ENCODE results near the gene NRIP3. TPM values are rescaled to one million over a fixed set of nuclear protein-coding genes. Genes with fewer than 3 reads are reported as not detected.

Gene NRIP3
- total and polyA plus RNA-seq, 4 experiments from 2014 or later, result 0.63 to 1.7 (median 1.2) TPM

DNA sequence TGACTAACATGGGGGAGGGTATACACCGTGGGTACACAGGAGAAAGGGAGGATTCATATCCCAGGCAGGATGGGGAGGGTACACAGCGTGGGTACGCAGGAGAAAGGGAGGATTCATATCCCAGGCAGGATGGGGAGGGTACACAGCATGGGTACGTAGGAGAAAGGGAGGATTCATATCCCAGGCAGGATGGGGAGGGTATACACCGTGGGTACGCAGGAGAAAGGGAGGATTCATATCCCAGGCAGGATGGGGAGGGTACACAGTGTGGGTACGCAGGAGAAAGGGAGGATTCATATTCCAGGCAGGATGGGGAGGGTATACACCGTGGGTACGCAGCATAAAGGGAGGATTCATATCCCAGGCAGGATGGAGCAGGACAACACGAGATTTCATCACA lies 36.6 kb upstream of the NRIP3 start:
- Histone ChIP-seq H3K27ac (ENCODE audit: low read depth, low read length) (no peak overlapping the region), H3K27me3 (ENCODE audit: insufficient read depth, low read length) (no peaks in the 10 kb centered on the region), H3K4me3 (ENCODE audit: low read length in 2 of 2) (no peak overlapping the region), H3K36me3 (ENCODE audit: insufficient read depth, low read length) (no peaks in the 10 kb centered on the region), H3K4me1 (ENCODE audit: insufficient read depth, low read length) (no peaks in the 10 kb centered on the region), H3K9me3 (ENCODE audit: control insufficient read depth in 1 of 2, low read length in 2 of 2) (no peaks in the 10 kb centered on the region)
- H3K4me3 Mint-ChIP-seq, result no peak overlapping the region
- ChIA-PET CTCF (ENCODE audit: partially characterized antibody) (interaction anchor here (1.0 kb wide), 1 partner anchor 26 kb away, joined by 3 read pairs; no protein-coding TSS in a partner anchor), POLR2A (ENCODE audit: partially characterized antibody) (no interaction called here)
- intact Hi-C loops (cut with micrococcal nuclease), result no loop called here
- no peaks in the 10 kb centered on the region for H3K4me1 Mint-ChIP-seq
- no peaks in the 10 kb centered on the region for H3K9me3 Mint-ChIP-seq
- peaks cover 5 to 10% of the 10 kb centered on the region in 2 donors for H3K27me3 Mint-ChIP-seq
- H3K27ac Mint-ChIP-seq, result no peak overlapping the region
- DNase-seq, result no peak
- H3K36me3 Mint-ChIP-seq, result no peaks in the 10 kb centered on the region

DNA sequence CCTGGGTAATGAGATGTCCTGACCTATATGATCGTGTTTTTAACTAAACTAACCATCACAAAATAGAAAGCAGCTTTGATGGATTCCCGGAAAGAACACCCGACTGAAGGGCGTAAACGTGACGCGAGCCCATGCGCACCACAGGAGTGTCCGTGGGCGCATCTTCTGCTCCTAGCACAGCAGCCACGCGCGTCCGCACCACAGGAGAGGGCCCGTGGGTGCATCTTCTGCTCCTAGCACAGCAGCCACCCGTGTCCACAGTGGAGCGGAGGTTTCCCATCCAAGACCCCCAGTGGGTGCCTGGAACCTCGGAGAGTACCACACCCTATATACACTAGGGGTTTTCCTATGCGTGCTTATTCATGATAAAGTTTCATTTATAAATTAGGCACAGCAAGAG lies 36.1 kb upstream of the NRIP3 start:
- Histone ChIP-seq H3K36me3 (ENCODE audit: insufficient read depth, low read length) (no peaks in the 10 kb centered on the region), H3K4me3 (ENCODE audit: low read length in 2 of 2) (no peak overlapping the region), H3K4me1 (ENCODE audit: insufficient read depth, low read length) (no peaks in the 10 kb centered on the region), H3K27me3 (ENCODE audit: insufficient read depth, low read length) (no peaks in the 10 kb centered on the region), H3K9me3 (ENCODE audit: control insufficient read depth in 1 of 2, low read length in 2 of 2) (no peaks in the 10 kb centered on the region), H3K27ac (ENCODE audit: low read depth, low read length) (no peak overlapping the region)
- no peaks in the 10 kb centered on the region for H3K36me3 Mint-ChIP-seq
- H3K27me3 Mint-ChIP-seq, result peaks cover 5 to 9% of the 10 kb centered on the region in 2 donors
- ChIA-PET CTCF (ENCODE audit: partially characterized antibody) (interaction anchor here (1.0 to 1.1 kb wide), 2 partner anchors 25 kb away, joined by 3 read pairs; no protein-coding TSS in a partner anchor), POLR2A (ENCODE audit: partially characterized antibody) (no interaction called here)
- no peaks in the 10 kb centered on the region for H3K9me3 Mint-ChIP-seq
- H3K27ac Mint-ChIP-seq, result no peak overlapping the region
- no peaks in the 10 kb centered on the region for H3K4me1 Mint-ChIP-seq
- intact Hi-C loops (cut with micrococcal nuclease), result no loop called here
- DNase-seq, result no peak
- H3K4me3 Mint-ChIP-seq, result no peak overlapping the region

DNA sequence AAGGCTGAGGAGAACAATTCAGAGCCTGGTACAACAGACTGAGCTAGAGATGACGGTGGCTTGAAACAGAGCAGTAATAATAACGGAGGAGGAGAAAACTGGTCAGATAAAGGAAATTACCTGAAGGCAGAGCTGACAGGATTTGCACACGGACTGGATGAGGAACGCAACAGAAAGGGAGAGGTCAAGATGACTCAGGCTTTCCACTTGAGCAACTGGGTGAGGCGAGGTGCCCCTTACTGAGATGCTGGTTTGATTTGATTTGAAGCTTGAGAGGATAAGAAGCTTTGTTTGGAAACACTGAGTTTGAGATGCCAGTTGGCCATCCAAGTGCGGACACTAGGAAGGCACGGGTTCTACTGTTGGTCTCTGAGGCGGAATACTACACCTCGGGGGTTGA lies 35.4 kb upstream of the NRIP3 start:
- POLR2A ChIA-PET (ENCODE audit: partially characterized antibody), result no interaction called here
- no peak overlapping the region for H3K4me3 Mint-ChIP-seq
- Histone ChIP-seq H3K9me3 (ENCODE audit: control insufficient read depth in 1 of 2, low read length in 2 of 2) (no peaks in the 10 kb centered on the region), H3K27me3 (ENCODE audit: insufficient read depth, low read length) (no peaks in the 10 kb centered on the region), H3K4me1 (ENCODE audit: insufficient read depth, low read length) (no peaks in the 10 kb centered on the region), H3K4me3 (ENCODE audit: low read length in 2 of 2) (no peak overlapping the region), H3K27ac (ENCODE audit: low read depth, low read length) (no peak overlapping the region), H3K36me3 (ENCODE audit: insufficient read depth, low read length) (no peaks in the 10 kb centered on the region)
- intact Hi-C loops (cut with micrococcal nuclease), result no loop called here
- CTCF ChIA-PET (ENCODE audit: partially characterized antibody), result interaction anchor here (0.8 to 1.3 kb wide), 4 partner anchors 23 to 99 kb away, joined by 3 read pairs; no protein-coding TSS in a partner anchor
- H3K9me3 Mint-ChIP-seq, result no peaks in the 10 kb centered on the region
- H3K36me3 Mint-ChIP-seq, result no peaks in the 10 kb centered on the region
- peaks cover 5% of the 10 kb centered on the region in 2 donors for H3K27me3 Mint-ChIP-seq
- H3K27ac Mint-ChIP-seq, result no peak overlapping the region
- no peak for DNase-seq
- H3K4me1 Mint-ChIP-seq, result no peaks in the 10 kb centered on the region

DNA sequence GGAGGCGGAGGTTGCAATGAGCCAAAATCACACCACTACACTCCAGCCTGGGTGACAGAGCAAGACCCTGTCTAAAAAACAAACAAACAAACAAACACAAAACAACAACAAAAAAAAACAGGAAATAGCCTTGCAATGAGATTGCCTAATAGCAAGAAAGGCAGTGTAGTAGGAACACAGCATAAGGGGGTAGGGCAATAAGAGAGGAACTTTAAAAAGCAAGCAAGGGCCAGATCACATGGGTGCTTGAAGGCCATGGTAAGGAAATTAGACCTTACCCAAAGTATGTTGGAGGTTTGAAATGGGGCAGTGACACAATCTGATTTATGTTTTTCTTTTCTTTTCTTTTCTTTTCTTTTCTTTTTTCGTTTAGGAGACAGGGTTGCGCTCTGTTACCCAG lies 34.7 kb upstream of the NRIP3 start:
- Mint-ChIP-seq H3K27ac (peak overlapping the region in 1 of 7 donors; percentile 5), H3K36me3 (no peaks in the 10 kb centered on the region), H3K27me3 (peaks cover 5% of the 10 kb centered on the region in 2 donors), H3K4me3 (no peak overlapping the region), H3K4me1 (no peaks in the 10 kb centered on the region), H3K9me3 (no peaks in the 10 kb centered on the region)
- Histone ChIP-seq H3K4me3 (ENCODE audit: low read length in 2 of 2) (no peak overlapping the region), H3K4me1 (ENCODE audit: insufficient read depth, low read length) (no peaks in the 10 kb centered on the region), H3K27me3 (ENCODE audit: insufficient read depth, low read length) (no peaks in the 10 kb centered on the region), H3K36me3 (ENCODE audit: insufficient read depth, low read length) (no peaks in the 10 kb centered on the region), H3K27ac (ENCODE audit: low read depth, low read length) (no peak overlapping the region), H3K9me3 (ENCODE audit: control insufficient read depth in 1 of 2, low read length in 2 of 2) (no peaks in the 10 kb centered on the region)
- intact Hi-C loops (cut with micrococcal nuclease), result no loop called here
- ChIA-PET POLR2A (ENCODE audit: partially characterized antibody) (no interaction called here), CTCF (ENCODE audit: partially characterized antibody) (interaction anchor here (1.3 kb wide), 1 partner anchor 23 kb away, joined by 3 read pairs; no protein-coding TSS in a partner anchor)
- DNase-seq, result no peak

DNA sequence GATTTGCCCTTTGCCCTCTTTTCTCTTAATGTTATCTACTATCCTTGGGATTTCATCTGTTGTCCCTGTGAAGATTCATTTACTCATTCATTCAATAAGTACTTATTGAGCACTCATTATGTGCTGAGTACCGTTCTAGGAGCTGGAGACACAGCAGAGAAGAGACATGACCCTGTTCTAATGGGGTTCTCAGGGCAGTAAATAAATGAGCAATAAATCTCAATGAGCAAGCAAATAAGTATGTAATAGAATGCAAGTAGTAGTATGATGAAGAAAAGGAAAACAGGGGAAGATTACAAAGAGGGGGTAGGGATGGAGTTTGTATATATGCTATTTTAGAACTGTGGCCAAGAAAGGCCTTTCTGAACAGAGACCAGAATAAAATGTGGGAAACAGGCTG lies 34.2 kb upstream of the NRIP3 start:
- no peaks in the 10 kb centered on the region for H3K9me3 Mint-ChIP-seq
- no peak overlapping the region for H3K27ac Mint-ChIP-seq
- H3K27me3 ChIP-seq (ENCODE audit: insufficient read depth, low read length), result no peaks in the 10 kb centered on the region
- H3K4me3 ChIP-seq (ENCODE audit: low read length in 2 of 2), result no peak overlapping the region
- H3K4me1 Mint-ChIP-seq, result no peaks in the 10 kb centered on the region
- H3K36me3 ChIP-seq (ENCODE audit: insufficient read depth, low read length), result no peaks in the 10 kb centered on the region
- CTCF ChIA-PET (ENCODE audit: partially characterized antibody), result no interaction called here
- DNase-seq, result no peak
- no peaks in the 10 kb centered on the region for H3K36me3 Mint-ChIP-seq
- no peaks in the 10 kb centered on the region for H3K4me1 ChIP-seq (ENCODE audit: insufficient read depth, low read length)
- intact Hi-C loops (cut with micrococcal nuclease), result no loop called here
- no peak overlapping the region for H3K4me3 Mint-ChIP-seq
- POLR2A ChIA-PET (ENCODE audit: partially characterized antibody), result no interaction called here
- H3K27me3 Mint-ChIP-seq, result peaks cover 5% of the 10 kb centered on the region in 2 donors
- H3K9me3 ChIP-seq (ENCODE audit: control insufficient read depth in 1 of 2, low read length in 2 of 2), result no peaks in the 10 kb centered on the region
- no peak overlapping the region for H3K27ac ChIP-seq (ENCODE audit: low read depth, low read length)

DNA sequence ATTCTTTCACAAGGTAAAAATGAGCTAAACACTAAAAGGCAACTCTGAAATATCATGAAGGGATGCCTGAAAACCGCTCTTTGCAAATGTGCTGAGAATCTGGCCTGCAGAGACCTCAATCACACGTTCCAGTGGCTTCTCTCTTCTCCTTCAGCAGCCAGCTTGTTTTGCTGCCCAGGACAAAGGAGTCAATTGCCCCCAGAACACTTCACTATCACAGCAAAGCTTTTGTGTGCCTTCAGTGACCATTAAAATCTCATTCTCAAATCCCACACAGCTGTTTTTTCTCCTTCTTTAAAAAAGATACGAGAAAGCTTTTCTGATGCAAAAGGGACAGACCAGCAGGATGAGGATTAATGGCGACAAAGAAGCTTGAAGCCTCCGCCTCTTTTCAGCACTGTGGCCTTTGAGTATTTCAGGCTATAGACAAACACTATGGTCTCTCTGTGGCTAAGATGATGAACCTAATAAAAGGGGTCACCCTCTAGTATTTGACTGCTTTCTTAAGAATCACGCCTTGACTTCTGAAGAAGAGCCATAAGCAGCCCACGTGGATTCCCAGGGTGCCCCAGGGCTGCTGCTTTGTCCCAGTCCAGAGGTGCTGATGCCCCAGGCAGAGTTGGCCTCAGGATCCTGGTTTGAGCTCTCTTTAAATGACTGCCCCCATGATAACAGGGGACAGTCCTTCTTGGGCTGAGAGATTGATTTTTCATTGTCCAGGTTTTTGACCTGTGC lies 33.4 kb upstream of the NRIP3 start:
- H3K9me3 ChIP-seq (ENCODE audit: control insufficient read depth in 1 of 2, low read length in 2 of 2), result no peaks in the 10 kb centered on the region
- H3K4me3 ChIP-seq (ENCODE audit: low read length in 2 of 2), result no peak overlapping the region
- H3K9me3 Mint-ChIP-seq, result no peaks in the 10 kb centered on the region
- DNase-seq, result no peak
- no peaks in the 10 kb centered on the region for H3K36me3 ChIP-seq (ENCODE audit: insufficient read depth, low read length)
- H3K4me3 Mint-ChIP-seq, result no peak overlapping the region
- ChIA-PET POLR2A (ENCODE audit: partially characterized antibody) (no interaction called here), CTCF (ENCODE audit: partially characterized antibody) (interaction anchor here (0.9 to 1.1 kb wide), 2 partner anchors 11 to 20 kb away, joined by 3 read pairs; no protein-coding TSS in a partner anchor)
- no peaks in the 10 kb centered on the region for H3K4me1 Mint-ChIP-seq
- H3K27me3 ChIP-seq (ENCODE audit: insufficient read depth, low read length), result no peaks in the 10 kb centered on the region
- intact Hi-C loops (cut with micrococcal nuclease), result no loop called here
- no peak overlapping the region for H3K27ac ChIP-seq (ENCODE audit: low read depth, low read length)
- no peaks in the 10 kb centered on the region for H3K36me3 Mint-ChIP-seq
- H3K27ac Mint-ChIP-seq, result no peak overlapping the region
- peaks cover 5% of the 10 kb centered on the region in 2 donors for H3K27me3 Mint-ChIP-seq
- no peaks in the 10 kb centered on the region for H3K4me1 ChIP-seq (ENCODE audit: insufficient read depth, low read length)

GRCh38 chr11:9030601-9031000 lies 26.8 kb upstream of the NRIP3 start:
- H3K4me1 Mint-ChIP-seq, result no peaks in the 10 kb centered on the region
- CTCF ChIA-PET (ENCODE audit: partially characterized antibody), result no interaction called here
- H3K4me1 ChIP-seq (ENCODE audit: insufficient read depth, low read length), result no peaks in the 10 kb centered on the region
- no peaks in the 10 kb centered on the region for H3K36me3 ChIP-seq (ENCODE audit: insufficient read depth, low read length)
- H3K27me3 ChIP-seq (ENCODE audit: insufficient read depth, low read length), result no peaks in the 10 kb centered on the region
- no peaks in the 10 kb centered on the region for H3K36me3 Mint-ChIP-seq
- no peak overlapping the region for H3K27ac ChIP-seq (ENCODE audit: low read depth, low read length)
- POLR2A ChIA-PET (ENCODE audit: partially characterized antibody), result no interaction called here
- H3K4me3 Mint-ChIP-seq, result no peak overlapping the region
- no peak for DNase-seq
- H3K4me3 ChIP-seq (ENCODE audit: low read length in 2 of 2), result no peak overlapping the region
- H3K9me3 ChIP-seq (ENCODE audit: control insufficient read depth in 1 of 2, low read length in 2 of 2), result no peaks in the 10 kb centered on the region
- intact Hi-C loops (cut with micrococcal nuclease), result no loop called here
- H3K9me3 Mint-ChIP-seq, result no peaks in the 10 kb centered on the region
- peaks cover 0 to 2% of the 10 kb centered on the region in 2 donors for H3K27me3 Mint-ChIP-seq
- no peak overlapping the region for H3K27ac Mint-ChIP-seq
